ENCODE results near the gene TTC39A. TPM values are rescaled to one million over a fixed set of nuclear protein-coding genes. Genes with fewer than 3 reads are reported as not detected.

The TTC39A gene
- total and polyA plus RNA-seq, 8 donors: 8.3 to 159 (median 32.4) TPM

DNA sequence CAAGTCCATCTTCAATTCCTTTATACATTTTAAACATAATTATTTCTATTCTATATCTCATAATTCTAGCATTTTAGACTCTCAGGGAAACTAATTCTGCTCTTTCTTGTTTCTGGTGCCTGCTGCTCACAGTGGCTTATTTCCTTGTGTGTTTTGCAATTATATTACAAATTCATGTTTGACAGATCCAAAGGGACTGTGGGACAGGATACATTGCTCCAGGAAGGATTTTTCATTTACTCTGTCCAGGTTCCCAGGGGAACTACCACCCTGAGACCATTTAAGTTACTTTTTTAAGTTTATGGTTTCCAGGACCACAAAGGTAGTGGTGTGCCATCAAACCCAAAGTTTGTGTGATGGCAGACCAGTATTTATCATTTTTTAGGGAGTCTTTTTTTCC lies 6.6 kb downstream of the TTC39A start:
- intact Hi-C loops (cut with DNase I; ENCODE audit: low total_unique reads): no loop called here
- Histone ChIP-seq H3K9me3 (no peaks in the 10 kb centered on the region), H3K36me3 (no peaks in the 10 kb centered on the region), H3K4me3 (no peak overlapping the region), H3K27me3 (peaks cover 0 to 2% (median 0%) of the 10 kb centered on the region in 3 donors), H3K4me1 (peaks cover 0 to 3% (median 2%) of the 10 kb centered on the region in 4 donors), H3K27ac (no peak overlapping the region)
- no peak for TF ChIP-seq POLR2A (IDR thresholded peaks at IDR 0.05)
- no peak for TF ChIP-seq EP300 (IDR thresholded peaks at IDR 0.05)
- TF ChIP-seq CTCF (IDR thresholded peaks at IDR 0.05): no peak
- TF ChIP-seq POLR2AphosphoS5 (IDR thresholded peaks at IDR 0.05): no peak
- no peak for DNase-seq

DNA sequence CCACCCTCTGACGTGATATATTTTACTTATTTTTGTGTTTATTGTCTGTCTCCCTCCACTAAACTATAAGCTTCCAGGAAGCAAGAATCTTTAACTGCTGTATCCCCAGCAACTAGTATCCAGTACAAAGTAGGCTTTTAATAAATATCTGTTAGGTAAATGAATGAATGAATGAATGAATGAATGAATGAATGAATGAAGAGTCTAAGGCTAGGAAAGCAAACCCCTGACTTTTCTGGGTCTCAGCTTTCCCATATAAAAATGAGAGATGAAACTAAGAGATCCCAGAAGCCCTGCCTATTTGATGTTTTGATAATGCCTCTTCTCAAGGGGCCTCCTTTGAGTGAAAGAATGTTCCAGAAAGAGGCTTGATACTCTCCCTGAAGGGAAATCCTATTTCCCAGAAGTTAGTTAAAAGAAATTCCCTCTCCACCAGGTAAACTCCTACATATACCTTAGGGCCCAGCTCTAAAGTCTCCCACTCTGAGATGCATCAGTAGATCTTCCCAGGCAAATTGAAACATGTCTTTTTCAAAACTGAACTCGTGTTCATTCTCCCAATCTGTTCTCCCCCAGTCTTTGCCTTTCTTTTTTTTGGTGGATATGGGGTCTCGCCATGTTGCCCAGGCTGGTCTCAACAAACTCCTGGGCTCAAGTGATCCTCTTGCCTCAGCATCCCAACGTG lies 7.8 kb downstream of the TTC39A start:
- Histone ChIP-seq H3K27ac (no peak overlapping the region), H3K4me3 (no peak overlapping the region), H3K27me3 (no peaks in the 10 kb centered on the region)

DNA sequence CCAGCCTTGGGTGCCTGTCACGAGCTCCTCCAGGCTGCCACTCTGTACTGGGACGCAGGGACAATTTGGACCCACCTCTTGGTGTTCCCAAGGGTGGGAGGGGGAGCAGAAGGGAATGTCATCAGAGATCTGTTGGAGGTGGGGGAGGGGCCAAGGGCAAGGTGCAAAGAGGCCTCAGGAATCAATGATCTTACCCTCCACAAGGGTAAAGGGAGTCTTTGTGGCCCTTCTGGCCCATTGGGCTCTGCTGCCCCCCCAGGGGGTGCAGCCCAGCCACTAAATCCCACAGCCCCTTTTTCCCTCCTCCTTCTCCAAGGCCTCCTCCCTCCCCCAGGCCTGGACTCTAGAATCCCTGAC lies 8.5 kb downstream of the TTC39A start:
- Histone ChIP-seq H3K27me3 (no peaks in the 10 kb centered on the region), H3K9me3 (no peaks in the 10 kb centered on the region), H3K36me3 (peaks cover 0 to 4% (median 0%) of the 10 kb centered on the region in 4 donors), H3K4me1 (no peaks in the 10 kb centered on the region), H3K27ac (no peak overlapping the region), H3K4me3 (no peak overlapping the region)
- intact Hi-C loops (cut with DNase I; ENCODE audit: low total_unique reads): no loop called here
- DNase-seq: no peak
- 80 to 100% (median 89%) methylated on average over 1 to 2 of the region's 2 CpGs for WGBS, 5 donors
- TF ChIP-seq EP300 (IDR thresholded peaks at IDR 0.05) (no peak), POLR2A (IDR thresholded peaks at IDR 0.05) (no peak), CTCF (IDR thresholded peaks at IDR 0.05) (no peak), POLR2AphosphoS5 (IDR thresholded peaks at IDR 0.05) (no peak)

More for the DNA sequence above, 7.8 kb downstream of the TTC39A start:
- Histone ChIP-seq H3K36me3 (peaks cover 0 to 4% (median 0%) of the 10 kb centered on the region in 4 donors), H3K9me3 (no peaks in the 10 kb centered on the region), H3K4me1 (no peaks in the 10 kb centered on the region)
- TF ChIP-seq CTCF (IDR thresholded peaks at IDR 0.05) (no peak), POLR2A (IDR thresholded peaks at IDR 0.05) (no peak), EP300 (IDR thresholded peaks at IDR 0.05) (no peak), POLR2AphosphoS5 (IDR thresholded peaks at IDR 0.05) (no peak)
- no peak for DNase-seq
- intact Hi-C loops (cut with DNase I; ENCODE audit: low total_unique reads): no loop called here
- WGBS, 5 donors: 86 to 93% (median 91%) methylated on average over 4 of the region's 4 CpGs

- H3K27me3 ChIP-seq: no peaks in the 10 kb centered on the region
- WGBS, 5 donors: 80 to 88% (median 85%) methylated on average over 11 of the region's 11 CpGs
- DNase-seq: no peak
- no peak overlapping the region for H3K4me3 ChIP-seq
- peaks cover 0 to 4% (median 0%) of the 10 kb centered on the region in 4 donors for H3K36me3 ChIP-seq
- H3K27ac ChIP-seq: no peak overlapping the region
- H3K9me3 ChIP-seq: no peaks in the 10 kb centered on the region
- H3K4me1 ChIP-seq: peaks cover 0 to 6% (median 1%) of the 10 kb centered on the region in 4 donors
- intact Hi-C loops (cut with DNase I; ENCODE audit: low total_unique reads): no loop called here
- TF ChIP-seq CTCF (IDR thresholded peaks at IDR 0.05) (no peak), EP300 (IDR thresholded peaks at IDR 0.05) (no peak), POLR2AphosphoS5 (IDR thresholded peaks at IDR 0.05) (no peak), POLR2A (IDR thresholded peaks at IDR 0.05) (no peak)
These were observed 9.1 kb downstream of the TTC39A start for GRCh38 chr1:51320967-51321923.
